KMS-11 (cell line): Measurements from ENCODE around the gene FBXO48.

Experiments used
- H2AFZ ChIP-seq: fragments of 200-600 bp; sonication (generic); 2 replicates; pipeline ENCODE4 v1.6.1; 2016; ENCODE audit warnings: antibody characterized with exemption, mixed run types, low read depth
- H3K27ac ChIP-seq: fragments of 200-600 bp; sonication (generic); 2 replicates; pipeline ENCODE4 v1.6.1; 2016; ENCODE audit warnings: mild to moderate bottlenecking, mixed run types
- H3K27me3 ChIP-seq: fragments of 200-600 bp; sonication (generic); 2 replicates; pipeline ENCODE4 v1.6.1; 2017; ENCODE audit warnings: mild to moderate bottlenecking, low read depth, mixed run types, moderate library complexity; ENCODE audit not compliant: insufficient read depth
- H3K36me3 ChIP-seq: fragments of 200-600 bp; sonication (generic); 2 replicates; pipeline ENCODE4 v1.6.1; 2017; ENCODE audit warnings: mild to moderate bottlenecking, mixed run types; ENCODE audit not compliant: insufficient read depth
- H3K4me1 ChIP-seq: fragments of 200-600 bp; sonication (generic); 2 replicates; pipeline ENCODE4 v1.6.1; 2016; ENCODE audit warnings: mild to moderate bottlenecking, low read depth, mixed run types; ENCODE audit not compliant: poor library complexity, severe bottlenecking
- H3K4me2 ChIP-seq: fragments of 200-600 bp; sonication (generic); 2 replicates; pipeline ENCODE4 v1.7.0; 2016; ENCODE audit warnings: mild to moderate bottlenecking, mixed run types
- H3K4me3 ChIP-seq: fragments of 200-600 bp; sonication (generic); IDR thresholded peaks from 2 replicates; pipeline ENCODE4 v1.6.1; 2017; ENCODE audit warnings: low read depth, low read length, mixed read lengths; ENCODE audit not compliant: insufficient read depth
- H3K79me2 ChIP-seq: fragments of 200-600 bp; sonication (generic); 2 replicates; pipeline ENCODE4 v1.6.1; 2016; ENCODE audit warnings: low read depth, mixed run types; ENCODE audit not compliant: insufficient read depth
- H3K9ac ChIP-seq: fragments of 200-600 bp; sonication (generic); 2 replicates; pipeline ENCODE4 v1.6.1; 2016; ENCODE audit warnings: mild to moderate bottlenecking, mixed run types
- H4K20me1 ChIP-seq: fragments of 200-600 bp; sonication (generic); 2 replicates; pipeline ENCODE4 v1.6.1; 2016; ENCODE audit warnings: mild to moderate bottlenecking, mixed run types; ENCODE audit not compliant: insufficient read depth
- CTCF ChIP-seq: fragments of 200-600 bp; sonication (generic); conservative IDR thresholded peaks from 2 replicates; pipeline ENCODE4 v1.6.1; 2017; ENCODE audit warnings: low read depth, mild to moderate bottlenecking, antibody characterized with exemption, low read length, moderate library complexity, mixed read lengths

Gene FBXO48

GRCh38 chr2:68466361-68466777 is 725 bp downstream of the FBXO48 start:
- no peaks in the 10 kb centered on the region for H4K20me1 ChIP-seq

GRCh38 chr2:68465081-68465916 is 1.8 kb downstream of the FBXO48 start:
- H3K9ac ChIP-seq: peak overlapping the region; percentile 58; the same call in 1 of the 2 replicates
- no peak for TF ChIP-seq CTCF
- H3K4me1 ChIP-seq: peaks cover 56% of the 10 kb centered on the region
- no peak overlapping the region for H3K4me3 ChIP-seq
- H3K27ac ChIP-seq: peak overlapping the region; percentile 57; the same call in 1 of the 2 replicates
- no peaks in the 10 kb centered on the region for H3K27me3 ChIP-seq
- H4K20me1 ChIP-seq: no peaks in the 10 kb centered on the region
- H3K36me3 ChIP-seq: no peaks in the 10 kb centered on the region
- peaks cover 7% of the 10 kb centered on the region; the same call in 1 of the 2 replicates for H3K79me2 ChIP-seq
- peak overlapping the region; percentile 70; the same call in 1 of the 2 replicates for H2AFZ ChIP-seq
- peak overlapping the region; percentile 97 for H3K4me2 ChIP-seq

More at GRCh38 chr2:68466361-68466777, 725 bp downstream of the FBXO48 start:
- Histone ChIP-seq H2AFZ (peak overlapping the region; percentile 70), H3K36me3 (no peaks in the 10 kb centered on the region), H3K27me3 (no peaks in the 10 kb centered on the region), H3K4me3 (peak overlapping the region; percentile 95), H3K27ac (peak overlapping the region; percentile 57), H3K4me1 (peaks cover 56% of the 10 kb centered on the region), H3K4me2 (peak overlapping the region; percentile 97), H3K9ac (peak overlapping the region; percentile 58; the same call in 1 of the 2 replicates), H3K79me2 (peaks cover 7% of the 10 kb centered on the region; the same call in 1 of the 2 replicates)
- no peak for TF ChIP-seq CTCF

- Histone ChIP-seq H3K4me3 (no peak overlapping the region), H3K4me2 (peak overlapping the region; percentile 97; the same call in 1 of the 2 replicates)
- no peak for TF ChIP-seq CTCF
These were observed 2.4 kb downstream of the FBXO48 start for GRCh38 chr2:68464651-68465050.

GRCh38 chr2:68463287-68463877 is 3.7 kb downstream of the FBXO48 start:
- H3K27me3 ChIP-seq: no peaks in the 10 kb centered on the region
- H3K27ac ChIP-seq: no peak overlapping the region
- H3K79me2 ChIP-seq: 0 out of 2 replicates have a peak, but pooled peaks cover 2% of the 10 kb centered on the region
- no peak overlapping the region for H3K9ac ChIP-seq
- H3K4me3 ChIP-seq: no peak overlapping the region
- peak; percentile 76 for TF ChIP-seq CTCF
- no peak overlapping the region for H2AFZ ChIP-seq
- no peaks in the 10 kb centered on the region for H3K36me3 ChIP-seq
- H4K20me1 ChIP-seq: no peaks in the 10 kb centered on the region
- peaks cover 38% of the 10 kb centered on the region for H3K4me1 ChIP-seq
- no peak overlapping the region; the same call in 1 of the 2 replicates for H3K4me2 ChIP-seq

More at GRCh38 chr2:68464651-68465050, 2.4 kb downstream of the FBXO48 start:
- Histone ChIP-seq H4K20me1 (no peaks in the 10 kb centered on the region), H3K27ac (no peak overlapping the region), H2AFZ (no peak overlapping the region), H3K4me1 (peaks cover 50% of the 10 kb centered on the region), H3K9ac (no peak overlapping the region; the same call in 1 of the 2 replicates), H3K36me3 (no peaks in the 10 kb centered on the region), H3K27me3 (no peaks in the 10 kb centered on the region), H3K79me2 (peaks cover 7% of the 10 kb centered on the region; the same call in 1 of the 2 replicates)
